HG03066 (cell line): Measurements from ENCODE around the gene TRAPPC2B.
A peak's percentile ranks its signal among the peaks of the same experiment; 100 is the strongest.

Experiments used
- ATAC-seq: cut with Tn5 transposase; IDR thresholded peaks from one replicate; pipeline ENCODE4 v1.9.1; 2021; ENCODE audit warnings: low read depth; ENCODE audit not compliant: unreplicated experiment

The TRAPPC2B gene

DNA sequence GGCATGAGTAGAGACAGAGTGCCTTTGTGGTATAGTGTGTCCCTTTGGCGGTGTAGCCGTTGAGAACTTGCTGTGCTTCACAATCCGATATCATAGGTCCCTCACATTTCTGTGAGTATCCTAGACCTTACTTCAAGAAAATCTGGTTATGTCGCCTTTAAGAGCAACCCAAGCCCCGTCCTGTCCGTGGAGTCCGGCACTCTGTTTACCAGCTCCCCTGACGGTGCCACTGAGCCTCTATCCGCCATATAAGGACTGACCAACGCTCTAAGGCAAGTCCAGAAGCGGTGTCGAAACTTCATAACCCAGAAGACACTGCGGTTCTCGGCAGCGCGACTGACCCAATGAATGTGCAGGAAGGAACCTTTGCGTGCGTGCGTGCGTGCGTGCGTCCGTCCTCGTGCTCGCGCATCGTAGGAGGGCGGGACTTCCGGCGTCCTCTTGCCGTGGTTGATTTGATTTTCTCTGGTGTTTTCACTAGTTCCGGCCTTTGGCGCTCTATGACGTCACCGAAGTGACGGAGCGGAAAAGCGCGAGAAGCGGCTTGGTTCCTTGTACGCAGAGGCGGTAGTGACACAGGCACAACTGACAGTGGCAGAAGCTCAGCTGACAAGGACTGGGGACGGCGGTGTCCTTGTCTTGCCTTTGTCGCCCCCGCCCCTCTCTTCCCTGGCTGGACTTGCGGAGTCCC is at the start of gene TRAPPC2B, which contains the start of gene ZNF547:
Gene TRAPPC2B, plus strand, starts transcription at position 555 of the 691 bp plus-strand sequence. CDS start 1,283 bp downstream, outside the sequence.
Gene ZNF547, plus strand, starts transcription at position 555 of the 691 bp plus-strand sequence. CDS start 5,005 bp downstream, outside the sequence.
- ATAC-seq, result peak; percentile 91

- ATAC-seq, result no peak
Observed at GRCh38 chr19:57314146-57314545, 49.2 kb upstream of the TRAPPC2B start.

- no peak for ATAC-seq
Observed at GRCh38 chr19:57317503-57317902, 45.8 kb upstream of the TRAPPC2B start.

- ATAC-seq, result no peak
Observed at GRCh38 chr19:57319869-57320179, 43.5 kb upstream of the TRAPPC2B start.

DNA sequence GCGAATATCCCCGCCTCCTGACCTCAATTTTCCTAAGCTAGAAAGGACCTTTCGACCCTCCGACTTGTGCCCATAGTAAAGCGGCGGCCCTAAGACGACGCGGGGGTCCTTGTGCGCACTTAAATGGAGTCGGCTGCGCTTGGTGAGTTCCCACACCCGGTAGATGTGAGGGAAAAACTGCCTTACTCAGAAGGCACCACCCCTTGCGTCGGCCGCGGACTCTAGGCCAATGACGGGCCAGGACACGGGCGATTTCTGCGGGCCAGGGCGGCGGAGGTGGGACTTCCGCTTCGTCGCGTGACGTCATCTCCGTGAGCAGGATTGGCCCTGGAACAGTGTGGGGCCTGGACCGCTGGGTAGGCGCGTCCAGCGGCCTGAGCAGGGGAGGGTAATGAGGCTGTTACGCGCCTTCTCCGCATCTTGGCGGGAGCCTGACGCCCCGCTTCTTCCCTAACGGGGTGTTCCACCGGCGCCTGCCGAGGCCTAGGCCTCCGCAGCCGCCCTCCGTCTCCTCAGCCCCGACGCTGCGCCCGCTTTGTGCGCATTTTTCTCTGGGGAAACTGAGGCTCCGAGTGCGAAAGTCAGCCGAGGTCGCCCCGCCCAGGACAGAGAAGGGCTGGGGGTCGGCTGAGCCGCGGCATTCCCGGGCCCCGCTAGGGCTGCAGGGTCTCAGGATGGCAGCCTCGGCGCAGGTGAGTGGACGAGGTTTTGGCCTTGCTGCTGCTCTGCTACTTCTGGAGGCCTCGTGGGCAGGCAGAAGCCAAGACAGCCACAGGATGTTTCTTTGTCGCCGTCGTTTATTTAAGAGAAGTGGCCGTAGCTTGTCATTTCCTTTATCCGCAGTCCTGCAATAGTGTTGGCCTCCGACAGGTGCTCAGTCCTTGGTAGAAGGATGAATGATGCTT is 42.9 kb upstream of the TRAPPC2B start, which contains the start of gene ZNF543:
Gene ZNF543, plus strand, starts transcription at position 293 of the 905 bp plus-strand sequence. Its CDS starts 382 bp downstream, at position 675.
- ATAC-seq, result peak; percentile 98

DNA sequence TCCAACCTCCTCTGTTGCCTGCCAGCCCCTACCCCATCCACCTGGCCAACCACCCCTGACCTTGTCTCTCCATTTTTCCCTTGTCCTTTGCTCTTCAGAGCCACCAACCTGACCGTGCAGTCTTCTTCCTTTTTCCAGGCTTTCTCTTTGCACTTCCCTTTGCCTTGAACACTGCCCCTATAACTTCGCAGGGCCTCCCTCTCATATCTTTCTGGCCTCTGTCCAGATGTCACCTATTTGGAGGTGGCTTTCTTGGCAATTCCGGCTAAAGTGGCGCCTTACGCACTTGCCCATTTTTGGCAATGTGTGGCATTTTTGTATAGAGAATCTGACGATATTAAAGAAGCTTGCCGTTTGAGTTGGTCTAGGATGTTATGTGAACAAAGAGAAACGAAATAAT is 42.2 kb upstream of the TRAPPC2B start:
- no peak for ATAC-seq

DNA sequence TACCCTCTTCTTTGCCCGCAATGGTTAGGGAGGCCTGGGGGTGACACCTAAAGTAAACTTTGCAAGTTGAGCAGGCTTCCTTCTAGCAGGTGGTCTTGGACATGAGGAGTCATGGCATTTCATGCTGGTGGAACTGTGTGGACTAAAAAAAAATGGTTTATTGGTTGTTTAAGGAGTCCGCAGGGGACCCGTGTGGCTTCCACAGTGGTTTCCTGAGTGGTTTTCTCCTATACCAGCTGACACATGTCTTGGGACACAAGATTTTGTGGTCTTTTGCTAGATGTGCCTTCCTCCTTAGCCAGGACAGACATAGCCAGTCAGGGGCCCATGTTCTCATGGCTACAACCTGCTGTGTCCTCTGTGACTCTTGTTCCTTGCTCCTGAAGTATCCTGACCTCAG is 41.6 kb upstream of the TRAPPC2B start:
- no peak for ATAC-seq

DNA sequence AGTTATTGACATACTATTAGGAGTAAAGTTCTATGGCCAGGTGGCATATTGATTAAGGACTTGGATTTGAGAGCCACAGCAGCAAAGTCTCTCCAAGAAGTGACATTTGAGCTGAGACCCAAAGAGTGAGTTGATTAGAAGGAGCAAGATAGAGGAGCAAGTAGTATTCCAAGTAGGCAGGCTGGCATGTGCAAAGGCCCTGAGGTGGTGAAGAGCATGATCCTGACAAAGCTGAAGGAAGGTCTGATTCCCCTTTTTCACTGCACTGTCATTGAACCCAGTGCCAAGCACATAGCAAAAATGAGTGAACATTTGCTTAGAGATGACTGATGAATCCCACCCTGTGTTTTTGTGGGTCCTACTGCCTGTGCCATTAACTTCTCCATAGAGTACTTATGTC is 38.4 kb upstream of the TRAPPC2B start:
- no peak for ATAC-seq

DNA sequence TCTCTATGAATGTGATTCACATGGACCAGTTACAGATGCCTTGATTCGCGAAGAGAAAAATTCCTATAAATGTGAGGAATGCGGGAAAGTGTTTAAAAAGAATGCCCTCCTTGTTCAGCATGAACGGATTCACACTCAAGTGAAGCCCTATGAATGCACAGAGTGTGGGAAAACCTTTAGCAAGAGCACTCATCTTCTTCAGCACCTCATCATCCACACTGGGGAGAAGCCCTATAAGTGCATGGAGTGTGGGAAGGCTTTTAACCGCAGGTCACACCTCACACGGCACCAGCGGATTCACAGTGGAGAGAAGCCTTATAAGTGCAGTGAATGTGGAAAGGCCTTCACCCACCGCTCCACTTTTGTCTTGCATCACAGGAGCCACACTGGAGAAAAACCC is 35.4 kb upstream of the TRAPPC2B start:
- no peak for ATAC-seq

- no peak for ATAC-seq
Observed at GRCh38 chr19:57334191-57334590, 29.2 kb upstream of the TRAPPC2B start.

- ATAC-seq, result no peak
Observed at GRCh38 chr19:57338877-57339276, 24.5 kb upstream of the TRAPPC2B start.

- ATAC-seq, result no peak
Observed at GRCh38 chr19:57342582-57342981, 20.8 kb upstream of the TRAPPC2B start.

GRCh38 chr19:57348136-57348535 is 15.2 kb upstream of the TRAPPC2B start:
- no peak for ATAC-seq

GRCh38 chr19:57350877-57351805 is 12.2 kb upstream of the TRAPPC2B start, which contains the start of gene ZNF304:
Gene ZNF304, plus strand, starts transcription at chr19:57351271. Its CDS starts 394 bp downstream, at chr19:57351665.
- peak; percentile 96 for ATAC-seq

DNA sequence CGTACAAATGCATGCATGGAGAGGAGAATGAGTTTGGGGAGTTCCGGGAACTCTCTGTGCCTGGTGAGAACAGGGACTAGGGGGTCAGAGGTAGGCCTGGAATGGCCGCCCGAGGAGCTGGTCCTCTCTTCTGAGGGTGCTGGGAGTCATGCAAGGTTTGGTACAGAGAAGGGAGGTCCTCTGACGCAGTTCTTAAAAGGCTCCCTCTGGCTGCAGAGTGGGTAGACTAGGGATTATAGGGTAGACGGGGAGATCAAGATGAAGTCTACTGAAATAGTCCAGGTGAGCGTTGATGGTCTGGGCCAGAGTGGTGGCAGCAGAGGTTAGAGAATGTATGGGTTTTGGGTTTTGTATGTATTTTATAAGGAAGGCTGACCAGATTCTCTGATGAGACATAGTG is 11.5 kb upstream of the TRAPPC2B start:
- no peak for ATAC-seq

GRCh38 chr19:57355916-57356315 is 7.4 kb upstream of the TRAPPC2B start:
- no peak for ATAC-seq

GRCh38 chr19:57357406-57357805 is 5.9 kb upstream of the TRAPPC2B start:
- ATAC-seq, result no peak

GRCh38 chr19:57359300-57359699 is 4.1 kb upstream of the TRAPPC2B start:
- no peak for ATAC-seq

- no peak for ATAC-seq
Observed at GRCh38 chr19:57362419-57362818, 932 bp upstream of the TRAPPC2B start.

GRCh38 chr19:57363688-57364181 is 384 bp downstream of the TRAPPC2B start:
- peak; percentile 20 for ATAC-seq
